HepG2 (cell line): ENCODE measurements around the gene RPE.

Source experiments
- CHD4 ChIP-seq: fragments of 200-600 bp; sonication (generic); IDR thresholded peaks from 2 replicates; pipeline ENCODE4 v1.7.0; 2017; ENCODE audit warnings: mild to moderate bottlenecking, low read length, borderline replicate concordance
- EZH2 ChIP-seq: conservative IDR thresholded peaks from 2 replicates; pipeline ENCODE4 v1.6.1; 2012; ENCODE audit warnings: mild to moderate bottlenecking, low read depth, low read length, moderate library complexity
- MED1 ChIP-seq: sonication (generic); formaldehyde crosslinking; IDR thresholded peaks from 2 replicates; pipeline ENCODE4 v1.4.0; 2020; ENCODE audit warnings: missing genetic modification reagents
- PAX8 ChIP-seq: sonication (generic); formaldehyde crosslinking; IDR thresholded peaks from 2 replicates; pipeline ENCODE4 v1.8.0; 2022; ENCODE audit warnings: mild to moderate bottlenecking, missing genetic modification reagents, borderline replicate concordance
- POLR2AphosphoS5 ChIP-seq: IDR thresholded peaks from 2 replicates; pipeline ENCODE4 v1.6.1; 2012; ENCODE audit warnings: low read depth, low read length
- SP1 ChIP-seq, 2 experiments: fragments of 450-650 bp in 1 of 2; sonication (generic) in 1 of 2; formaldehyde crosslinking in 1 of 2; IDR thresholded peaks; 2 replicates each; pipeline versions ENCODE4 v1.4.0 to v1.6.1; 2016 to 2020; ENCODE audit warnings: missing genetic modification reagents in 1 of 2
- SUZ12 ChIP-seq: fragments of 150-350 bp; IDR thresholded peaks from 2 replicates; pipeline ENCODE4 v1.6.1; 2014; ENCODE audit warnings: low read depth, low read length
- ZFX ChIP-seq: sonication (generic); formaldehyde crosslinking; IDR thresholded peaks from 2 replicates; pipeline ENCODE4 v1.4.0; 2020; ENCODE audit warnings: mild to moderate bottlenecking, low read depth, missing genetic modification reagents, moderate library complexity
- ZNF180 ChIP-seq: sonication (generic); formaldehyde crosslinking; IDR thresholded peaks from 2 replicates; pipeline ENCODE4 v1.4.0; 2020; ENCODE audit warnings: low read depth, missing genetic modification reagents, borderline replicate concordance
- ZNF274 ChIP-seq: sonication (generic); formaldehyde crosslinking; IDR thresholded peaks from 2 replicates; pipeline ENCODE4 v1.5.1; 2020; ENCODE audit warnings: mild to moderate bottlenecking, missing genetic modification reagents
- TF ChIP-seq, protein P1 (sequence below), 2 experiments: sonication (generic) in 1 of 2; formaldehyde crosslinking in 1 of 2; IDR thresholded peaks; 2 replicates each; pipeline versions ENCODE4 v1.4.0 to v1.6.1; 2018 to 2020; ENCODE audit warnings: missing genetic modification reagents in 2 of 2, borderline replicate concordance in 1 of 2, low read depth in 1 of 2, mild to moderate bottlenecking in 1 of 2, missing biosample characterization in 1 of 2
- TF ChIP-seq, protein P2 (sequence below): sonication (generic); formaldehyde crosslinking; IDR thresholded peaks from 2 replicates; pipeline ENCODE4 v1.9.0; 2021; ENCODE audit warnings: missing genetic modification reagents, borderline replicate concordance
- TF ChIP-seq, protein P3 (sequence below): sonication (generic); formaldehyde crosslinking; IDR thresholded peaks from 2 replicates; pipeline ENCODE4 v1.9.0; 2021; ENCODE audit warnings: missing genetic modification reagents, borderline replicate concordance

DNA sequence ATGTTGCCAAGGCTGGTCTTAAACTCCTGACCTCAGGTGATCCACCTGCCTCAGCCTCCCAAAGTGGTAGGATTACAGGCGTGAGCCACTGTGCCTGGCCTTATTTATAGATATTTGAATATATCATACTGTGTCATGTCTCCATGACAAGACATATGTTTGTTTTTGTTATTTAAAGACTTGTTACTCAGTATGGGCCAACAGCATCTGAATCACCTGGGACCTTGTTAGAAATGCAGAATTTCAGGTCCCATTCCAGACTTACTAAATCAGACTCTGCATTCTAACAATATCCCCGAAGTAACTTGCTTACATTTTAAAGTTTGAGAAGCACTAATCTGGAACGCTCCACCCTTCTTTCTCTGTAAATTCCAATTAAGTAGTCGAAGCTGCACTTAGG is 33.2 kb downstream of the RPE start:
- TF ChIP-seq POLR2AphosphoS5 (no peak), ZNF274 (no peak), ZFX (CRISPR knock-in tag) (no peak), EZH2 (no peak), SP1 (IDR thresholded peaks at IDR 0.05) (no peak), SP1 (CRISPR knock-in tag; IDR thresholded peaks at IDR 0.05) (no peak), ZNF180 (CRISPR knock-in tag) (no peak), SUZ12 (no peak), PAX8 (CRISPR knock-in tag) (no peak), MED1 (CRISPR knock-in tag) (no peak), CHD4 (no peak)
- TF ChIP-seq, protein P1, sequence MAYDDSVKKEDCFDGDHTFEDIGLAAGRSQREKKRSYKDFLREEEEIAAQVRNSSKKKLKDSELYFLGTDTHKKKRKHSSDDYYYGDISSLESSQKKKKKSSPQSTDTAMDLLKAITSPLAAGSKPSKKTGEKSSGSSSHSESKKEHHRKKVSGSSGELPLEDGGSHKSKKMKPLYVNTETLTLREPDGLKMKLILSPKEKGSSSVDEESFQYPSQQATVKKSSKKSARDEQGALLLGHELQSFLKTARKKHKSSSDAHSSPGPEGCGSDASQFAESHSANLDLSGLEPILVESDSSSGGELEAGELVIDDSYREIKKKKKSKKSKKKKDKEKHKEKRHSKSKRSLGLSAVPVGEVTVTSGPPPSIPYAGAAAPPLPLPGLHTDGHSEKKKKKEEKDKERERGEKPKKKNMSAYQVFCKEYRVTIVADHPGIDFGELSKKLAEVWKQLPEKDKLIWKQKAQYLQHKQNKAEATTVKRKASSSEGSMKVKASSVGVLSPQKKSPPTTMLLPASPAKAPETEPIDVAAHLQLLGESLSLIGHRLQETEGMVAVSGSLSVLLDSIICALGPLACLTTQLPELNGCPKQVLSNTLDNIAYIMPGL (CRISPR knock-in tag; IDR thresholded peaks at IDR 0.05; ENCODE audit: borderline replicate concordance in 1 of 2, low read depth in 1 of 2): no peak
- TF ChIP-seq, protein P2, sequence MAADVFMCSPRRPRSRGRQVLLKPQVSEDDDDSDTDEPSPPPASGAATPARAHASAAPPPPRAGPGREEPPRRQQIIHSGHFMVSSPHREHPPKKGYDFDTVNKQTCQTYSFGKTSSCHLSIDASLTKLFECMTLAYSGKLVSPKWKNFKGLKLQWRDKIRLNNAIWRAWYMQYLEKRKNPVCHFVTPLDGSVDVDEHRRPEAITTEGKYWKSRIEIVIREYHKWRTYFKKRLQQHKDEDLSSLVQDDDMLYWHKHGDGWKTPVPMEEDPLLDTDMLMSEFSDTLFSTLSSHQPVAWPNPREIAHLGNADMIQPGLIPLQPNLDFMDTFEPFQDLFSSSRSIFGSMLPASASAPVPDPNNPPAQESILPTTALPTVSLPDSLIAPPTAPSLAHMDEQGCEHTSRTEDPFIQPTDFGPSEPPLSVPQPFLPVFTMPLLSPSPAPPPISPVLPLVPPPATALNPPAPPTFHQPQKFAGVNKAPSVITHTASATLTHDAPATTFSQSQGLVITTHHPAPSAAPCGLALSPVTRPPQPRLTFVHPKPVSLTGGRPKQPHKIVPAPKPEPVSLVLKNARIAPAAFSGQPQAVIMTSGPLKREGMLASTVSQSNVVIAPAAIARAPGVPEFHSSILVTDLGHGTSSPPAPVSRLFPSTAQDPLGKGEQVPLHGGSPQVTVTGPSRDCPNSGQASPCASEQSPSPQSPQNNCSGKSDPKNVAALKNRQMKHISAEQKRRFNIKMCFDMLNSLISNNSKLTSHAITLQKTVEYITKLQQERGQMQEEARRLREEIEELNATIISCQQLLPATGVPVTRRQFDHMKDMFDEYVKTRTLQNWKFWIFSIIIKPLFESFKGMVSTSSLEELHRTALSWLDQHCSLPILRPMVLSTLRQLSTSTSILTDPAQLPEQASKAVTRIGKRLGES (CRISPR knock-in tag): no peak
- TF ChIP-seq, protein P3, sequence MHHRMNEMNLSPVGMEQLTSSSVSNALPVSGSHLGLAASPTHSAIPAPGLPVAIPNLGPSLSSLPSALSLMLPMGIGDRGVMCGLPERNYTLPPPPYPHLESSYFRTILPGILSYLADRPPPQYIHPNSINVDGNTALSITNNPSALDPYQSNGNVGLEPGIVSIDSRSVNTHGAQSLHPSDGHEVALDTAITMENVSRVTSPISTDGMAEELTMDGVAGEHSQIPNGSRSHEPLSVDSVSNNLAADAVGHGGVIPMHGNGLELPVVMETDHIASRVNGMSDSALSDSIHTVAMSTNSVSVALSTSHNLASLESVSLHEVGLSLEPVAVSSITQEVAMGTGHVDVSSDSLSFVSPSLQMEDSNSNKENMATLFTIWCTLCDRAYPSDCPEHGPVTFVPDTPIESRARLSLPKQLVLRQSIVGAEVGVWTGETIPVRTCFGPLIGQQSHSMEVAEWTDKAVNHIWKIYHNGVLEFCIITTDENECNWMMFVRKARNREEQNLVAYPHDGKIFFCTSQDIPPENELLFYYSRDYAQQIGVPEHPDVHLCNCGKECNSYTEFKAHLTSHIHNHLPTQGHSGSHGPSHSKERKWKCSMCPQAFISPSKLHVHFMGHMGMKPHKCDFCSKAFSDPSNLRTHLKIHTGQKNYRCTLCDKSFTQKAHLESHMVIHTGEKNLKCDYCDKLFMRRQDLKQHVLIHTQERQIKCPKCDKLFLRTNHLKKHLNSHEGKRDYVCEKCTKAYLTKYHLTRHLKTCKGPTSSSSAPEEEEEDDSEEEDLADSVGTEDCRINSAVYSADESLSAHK (CRISPR knock-in tag): no peak
